Transverse colon (tissue), 4 donors: ENCODE results near the gene TUB.

ENCODE experiments used
- EP300 ChIP-seq: sonication (generic); formaldehyde crosslinking; IDR thresholded peaks from one replicate; pipeline ENCODE4 v1.6.1; 2017; ENCODE audit warnings: antibody characterized with exemption, low read depth
- POLR2A ChIP-seq: fragments of 450-650 bp; IDR thresholded peaks from one replicate; pipeline ENCODE4 v1.6.1; 2016; ENCODE audit warnings: antibody characterized with exemption, mild to moderate bottlenecking, moderate library complexity
- POLR2AphosphoS5 ChIP-seq, 3 donors: sonication (generic); formaldehyde crosslinking; IDR thresholded peaks; one replicate each; pipeline ENCODE4 v1.6.1; 2016; ENCODE audit warnings: antibody characterized with exemption in 3 of 3
- TF ChIP-seq, protein P1 (sequence below), 5 experiments: fragments of 200-600 bp in 3 of 5; fragments of 450-650 bp in 2 of 5; sonication (generic) in 3 of 5; IDR thresholded peaks; 1 replicate in 2 of 5; 2 replicates in 3 of 5; pipeline ENCODE4 v1.5.1; 2016 to 2017; ENCODE audit warnings: antibody characterized with exemption in 5 of 5, inconsistent platforms in 3 of 5, mild to moderate bottlenecking in 2 of 5, moderate library complexity in 1 of 5

DNA sequence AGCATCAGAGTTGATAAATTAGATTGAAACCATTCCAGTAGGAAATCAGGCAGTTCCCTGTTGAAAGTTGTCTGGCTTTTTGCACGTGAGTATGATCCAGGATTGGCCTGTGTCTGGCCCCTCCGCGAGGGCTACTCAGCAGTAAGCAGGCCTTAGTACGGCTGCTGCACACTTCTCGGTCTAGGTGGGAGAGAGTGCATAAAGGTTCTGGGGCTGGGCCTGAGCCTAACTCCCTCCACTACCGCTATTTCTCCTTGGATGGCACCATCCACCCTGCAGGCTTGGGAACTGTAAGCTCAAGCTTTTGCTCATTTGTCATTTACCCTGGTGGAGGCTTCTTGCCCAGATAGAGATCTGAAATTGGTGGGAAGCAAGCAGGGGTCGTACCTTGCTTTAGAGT lies 22.0 kb downstream of the TUB start:
- TF ChIP-seq, protein P1, sequence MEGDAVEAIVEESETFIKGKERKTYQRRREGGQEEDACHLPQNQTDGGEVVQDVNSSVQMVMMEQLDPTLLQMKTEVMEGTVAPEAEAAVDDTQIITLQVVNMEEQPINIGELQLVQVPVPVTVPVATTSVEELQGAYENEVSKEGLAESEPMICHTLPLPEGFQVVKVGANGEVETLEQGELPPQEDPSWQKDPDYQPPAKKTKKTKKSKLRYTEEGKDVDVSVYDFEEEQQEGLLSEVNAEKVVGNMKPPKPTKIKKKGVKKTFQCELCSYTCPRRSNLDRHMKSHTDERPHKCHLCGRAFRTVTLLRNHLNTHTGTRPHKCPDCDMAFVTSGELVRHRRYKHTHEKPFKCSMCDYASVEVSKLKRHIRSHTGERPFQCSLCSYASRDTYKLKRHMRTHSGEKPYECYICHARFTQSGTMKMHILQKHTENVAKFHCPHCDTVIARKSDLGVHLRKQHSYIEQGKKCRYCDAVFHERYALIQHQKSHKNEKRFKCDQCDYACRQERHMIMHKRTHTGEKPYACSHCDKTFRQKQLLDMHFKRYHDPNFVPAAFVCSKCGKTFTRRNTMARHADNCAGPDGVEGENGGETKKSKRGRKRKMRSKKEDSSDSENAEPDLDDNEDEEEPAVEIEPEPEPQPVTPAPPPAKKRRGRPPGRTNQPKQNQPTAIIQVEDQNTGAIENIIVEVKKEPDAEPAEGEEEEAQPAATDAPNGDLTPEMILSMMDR (IDR thresholded peaks at IDR 0.05): no peak
- TF ChIP-seq POLR2A (no peak), EP300 (no peak), POLR2AphosphoS5 (IDR thresholded peaks at IDR 0.05) (no peak)
